ENCODE results near the gene PGC.
A peak's percentile ranks its signal among the peaks of the same experiment; 100 is the strongest.

Gene PGC

GRCh38 chr6:41728073-41728936 is 18.9 kb downstream of the PGC start:
- DNase-seq: peak; percentile 92

DNA sequence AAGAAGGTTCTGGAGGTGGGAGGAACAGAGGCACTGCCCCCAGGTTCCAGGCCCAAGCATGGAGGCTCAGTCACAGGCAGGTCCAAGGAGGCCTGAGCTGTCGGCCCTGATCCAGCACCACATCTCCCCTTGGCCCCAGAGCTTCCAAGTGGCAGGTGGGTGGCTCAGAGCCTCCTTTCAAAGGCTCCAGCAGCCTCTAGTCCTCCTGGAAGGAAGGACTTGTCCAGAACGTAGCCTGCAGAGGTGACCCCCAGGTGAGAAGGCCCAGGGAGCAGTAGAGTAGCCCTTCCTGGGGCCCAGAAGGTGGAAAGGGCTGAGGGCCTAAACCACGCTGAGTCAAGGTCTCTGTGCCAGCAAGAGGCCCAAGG is 19.5 kb downstream of the PGC start:
- DNase-seq: no peak

GRCh38 chr6:41726876-41727275 is 20.3 kb downstream of the PGC start:
- DNase-seq: no peak

DNA sequence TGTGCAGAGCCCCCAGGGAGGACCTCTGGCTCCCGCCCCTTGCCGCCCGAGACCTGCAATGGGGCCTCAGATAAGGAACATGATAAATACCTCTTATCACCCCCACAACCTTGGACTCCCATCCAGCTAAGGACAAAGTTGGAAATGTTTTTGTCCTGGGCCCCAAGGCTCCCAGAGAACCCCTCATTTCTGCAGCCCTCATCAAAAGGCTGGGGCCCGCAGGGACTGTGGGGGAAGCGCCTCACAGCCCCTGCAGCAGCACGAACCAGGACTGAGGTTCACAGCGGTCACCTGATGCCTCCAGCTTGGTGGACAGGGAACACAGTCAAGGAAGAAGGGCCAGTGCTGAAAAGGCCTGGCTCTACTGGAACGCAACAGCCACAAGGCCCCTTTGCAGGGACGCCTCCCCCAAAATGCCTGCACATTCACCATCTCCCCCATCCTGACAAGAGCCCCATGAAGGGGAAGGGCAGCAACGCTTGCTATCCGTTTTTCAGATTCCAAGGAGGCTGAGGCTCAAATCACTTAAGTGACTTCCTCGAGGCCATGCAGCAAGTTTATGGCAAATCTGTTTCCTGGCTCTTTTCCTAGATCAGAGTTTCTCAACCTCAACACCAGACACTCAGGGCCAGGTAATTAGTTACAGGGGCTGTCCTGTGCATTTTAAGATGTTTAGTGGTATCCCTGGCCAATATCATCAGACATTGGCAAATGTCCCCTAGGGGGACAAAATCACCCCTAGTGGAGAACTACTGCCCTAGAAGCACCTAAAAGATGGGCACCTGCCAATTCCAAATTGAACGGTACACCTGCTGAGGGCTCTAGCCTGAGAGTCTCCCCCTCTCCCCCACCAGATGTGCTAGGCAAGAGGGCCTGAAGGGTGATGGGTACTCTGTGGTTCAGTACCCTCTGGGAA is 22.4 kb downstream of the PGC start:
- no peak for DNase-seq

GRCh38 chr6:41724228-41724580 is 23.0 kb downstream of the PGC start:
- no peak for DNase-seq

GRCh38 chr6:41723530-41724227 is 23.5 kb downstream of the PGC start:
- DNase-seq: no peak

DNA sequence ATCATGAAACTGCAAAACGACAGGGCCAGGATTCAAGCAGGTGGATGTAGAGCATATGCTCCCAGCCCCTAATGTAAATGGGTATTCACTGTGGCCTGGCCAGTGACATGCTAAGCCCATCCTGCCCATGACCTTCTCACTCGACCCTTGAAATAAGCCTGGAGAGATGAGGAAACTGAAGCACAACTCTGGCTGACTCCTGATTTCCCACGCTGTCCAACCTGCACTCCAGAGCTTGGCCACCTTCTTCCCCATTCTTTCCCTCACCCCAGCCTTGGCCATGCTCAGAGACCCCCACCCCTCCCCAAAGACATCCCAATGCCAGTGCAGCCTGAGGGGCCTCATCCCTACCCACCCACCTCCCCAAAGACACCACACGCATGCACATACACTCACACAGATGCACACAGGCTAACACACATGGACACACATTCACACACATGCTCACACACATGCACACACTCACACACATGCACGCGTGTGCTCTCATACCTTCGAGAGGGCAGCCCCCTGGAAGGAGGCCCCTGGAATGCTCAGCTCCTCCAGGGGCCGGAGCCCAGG is 24.1 kb downstream of the PGC start:
- DNase-seq: no peak

GRCh38 chr6:41721414-41721813 is 25.8 kb downstream of the PGC start:
- no peak for DNase-seq

- no peak for DNase-seq
Observed at GRCh38 chr6:41720783-41721182, 26.4 kb downstream of the PGC start.

DNA sequence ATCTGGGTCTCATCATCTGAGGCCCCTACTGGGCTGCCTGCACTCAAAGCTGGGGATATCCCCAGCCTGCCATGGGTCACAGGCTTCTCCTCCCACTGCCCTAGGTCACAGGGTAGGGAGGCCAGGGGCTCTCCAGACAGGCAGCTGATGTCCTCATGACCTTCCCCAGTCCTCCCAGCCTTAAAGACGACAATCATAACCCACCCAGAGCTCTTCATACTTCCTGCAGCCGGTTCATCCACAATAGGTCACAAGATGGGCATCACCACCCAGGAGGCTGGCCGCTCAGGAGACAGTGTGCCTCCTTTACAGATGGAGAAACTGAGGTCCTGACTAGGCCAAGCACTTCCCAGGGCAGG is 27.0 kb downstream of the PGC start:
- DNase-seq: no peak

GRCh38 chr6:41719436-41720261 is 27.5 kb downstream of the PGC start:
- DNase-seq: no peak

- DNase-seq: no peak
Observed at GRCh38 chr6:41718828-41719227, 28.4 kb downstream of the PGC start.

DNA sequence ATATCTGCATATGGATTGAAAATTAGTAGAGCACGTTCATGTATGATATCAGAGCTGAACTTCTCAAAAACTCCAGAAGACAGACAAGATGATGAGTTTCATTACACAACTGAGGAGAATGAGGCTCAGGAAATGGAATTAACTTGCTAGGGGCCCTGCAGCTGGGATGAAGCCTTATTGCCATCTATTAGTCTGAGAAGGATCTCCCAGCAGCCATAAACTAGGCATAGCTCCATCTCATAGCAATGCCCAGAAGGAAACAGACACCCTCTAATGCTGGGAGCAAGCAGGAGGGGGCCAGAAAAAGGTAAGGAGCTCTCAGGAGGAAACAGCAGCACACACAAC is 29.8 kb downstream of the PGC start:
- DNase-seq: no peak

- no peak for DNase-seq
Observed at GRCh38 chr6:41716516-41717391, 30.4 kb downstream of the PGC start.

GRCh38 chr6:41715795-41716515 is 31.2 kb downstream of the PGC start:
- DNase-seq: no peak

GRCh38 chr6:41714556-41715273 is 32.5 kb downstream of the PGC start:
- no peak for DNase-seq

DNA sequence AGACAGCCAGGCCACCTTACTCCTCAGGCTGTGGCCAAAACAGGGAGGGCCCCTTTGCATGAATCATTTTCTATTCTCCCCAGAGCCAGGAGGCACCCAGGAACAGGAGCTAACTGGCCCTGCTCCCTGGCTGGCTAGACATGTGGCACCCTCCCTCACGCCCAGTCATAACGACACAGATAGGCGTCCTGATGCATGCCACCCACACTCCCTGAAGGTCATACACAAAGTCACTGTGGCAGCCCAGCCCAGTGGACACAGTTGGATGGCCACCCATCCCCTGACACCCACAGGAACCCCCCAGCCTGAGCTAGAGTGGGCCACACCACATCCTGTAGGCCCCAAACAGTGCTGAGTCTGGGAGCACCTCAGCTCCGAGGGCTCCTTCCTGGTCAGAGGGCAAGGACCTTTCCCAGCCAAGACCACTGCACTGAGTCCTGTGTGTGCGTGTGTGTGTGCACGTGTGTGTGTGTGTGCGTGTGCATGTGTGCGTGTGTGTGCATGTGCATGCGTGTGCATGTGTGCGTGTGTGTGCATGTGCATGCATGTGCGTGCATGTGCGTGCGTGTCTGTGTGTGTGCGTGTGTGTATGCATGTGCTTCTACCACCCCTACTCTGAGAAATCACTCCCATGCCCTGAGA is 33.4 kb downstream of the PGC start:
- no peak for DNase-seq

- no peak for DNase-seq
Observed at GRCh38 chr6:41713159-41713649, 34.0 kb downstream of the PGC start.

GRCh38 chr6:41712651-41713103 is 34.5 kb downstream of the PGC start:
- DNase-seq: no peak
